ENCODE measurements around the gene RCSD1.

The RCSD1 gene

DNA sequence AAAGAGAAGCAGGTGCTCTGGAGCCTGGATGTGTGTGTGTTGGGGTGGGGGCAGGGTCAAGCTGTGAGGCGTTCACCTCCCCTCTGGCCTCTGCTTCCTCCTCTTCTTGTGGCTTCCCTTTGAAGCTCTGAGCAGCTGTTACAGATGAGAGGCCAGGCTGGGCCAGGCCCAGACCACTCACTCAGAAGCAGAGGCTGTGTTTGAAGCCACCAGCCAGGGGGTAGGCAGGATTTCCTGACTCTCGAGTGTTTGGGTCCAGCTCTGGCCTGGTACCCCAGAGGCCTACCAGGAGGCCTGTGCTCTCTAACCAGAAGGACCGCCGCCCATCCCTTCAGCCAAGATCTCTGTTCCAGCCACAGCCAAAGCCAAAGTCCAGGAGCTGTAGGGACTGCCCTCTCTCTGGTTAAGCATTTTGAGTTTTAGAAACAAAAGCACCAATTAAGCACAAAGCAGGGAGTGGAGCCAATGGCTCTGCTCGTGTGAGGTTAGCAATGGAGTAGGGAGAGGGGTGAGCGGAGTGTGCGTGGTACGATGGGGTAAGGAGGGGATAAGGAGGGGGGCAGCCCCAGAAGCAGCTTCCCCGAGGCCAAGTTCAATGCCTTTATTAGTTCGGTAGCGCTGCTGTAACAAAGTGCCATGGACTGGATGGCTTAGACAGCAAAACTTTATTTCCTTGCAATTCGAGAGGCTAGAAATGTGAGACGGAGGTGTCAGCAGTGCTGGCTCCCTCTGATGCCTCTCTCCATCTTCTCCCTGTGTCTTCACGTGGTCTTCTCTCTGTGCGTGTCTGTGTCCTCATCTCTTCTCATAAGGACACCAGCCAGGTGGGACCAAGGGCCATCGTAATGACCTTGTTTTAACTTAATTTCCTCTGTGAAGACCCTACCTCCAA lies 20.5 kb downstream of the RCSD1 start:
- H2BK120ac ChIP-seq (ENCODE audit: low read depth, low read length) = no peak overlapping the region
- H3K14ac ChIP-seq (ENCODE audit: low read length in 2 of 2) = peak overlapping the region in 1 of 2 experiments; percentile 64
- peak overlapping the region in 1 of 2 experiments; percentile 53 for H3K18ac ChIP-seq (ENCODE audit: low read depth in 1 of 2, low read length in 2 of 2)
- H4K8ac ChIP-seq (ENCODE audit: low read length) = peak overlapping the region; percentile 36
- H3K36me3 ChIP-seq (ENCODE audit: control insufficient read depth in 1 of 2, insufficient read depth in 2 of 2, low read depth in 1 of 2, low read length in 2 of 2) = no peaks in the 10 kb centered on the region
- H3K4ac ChIP-seq (ENCODE audit: low read depth in 1 of 2, low read length in 2 of 2) = no peak overlapping the region
- no peak overlapping the region for H3K27ac ChIP-seq (ENCODE audit: low read length, poor library complexity, severe bottlenecking)
- no peak for DNase-seq
- H3K4me2 ChIP-seq (ENCODE audit: low read length, poor library complexity, severe bottlenecking) = no peak overlapping the region
- no peak overlapping the region for H3K9ac ChIP-seq (ENCODE audit: low read length)
- H4K91ac ChIP-seq (ENCODE audit: low read length) = no peak overlapping the region
- H3K27me3 ChIP-seq (ENCODE audit: control insufficient read depth in 1 of 2, insufficient read depth in 1 of 2, low read length in 2 of 2) = peaks cover 0 to 4% of the 10 kb centered on the region in 2 experiments
- H3K23ac ChIP-seq (ENCODE audit: low read length in 2 of 2) = no peak overlapping the region
- H2BK5ac ChIP-seq (ENCODE audit: low read depth, low read length, poor library complexity, severe bottlenecking) = no peak overlapping the region
- no peak overlapping the region for H2AK5ac ChIP-seq (ENCODE audit: low read length, severe bottlenecking)
- H3K9me3 ChIP-seq (ENCODE audit: control insufficient read depth, low read length) = no peaks in the 10 kb centered on the region
- H3K4me3 ChIP-seq (ENCODE audit: insufficient read depth in 1 of 2, low read depth in 1 of 2, low read length in 2 of 2) = no peak overlapping the region
- H2BK15ac ChIP-seq (ENCODE audit: low read depth, poor library complexity, severe bottlenecking) = no peak overlapping the region
- no peaks in the 10 kb centered on the region for H3K4me1 ChIP-seq (ENCODE audit: control insufficient read depth, insufficient read depth, low read depth, low read length)
- H3K79me1 ChIP-seq (replicated peaks; ENCODE audit: low read length, poor library complexity, severe bottlenecking) = no peaks in the 10 kb centered on the region
- 80% methylated on average over 15 of the region's 16 CpGs for WGBS
- H2AFZ ChIP-seq (ENCODE audit: low read depth, low read length) = no peak overlapping the region
- H2BK12ac ChIP-seq (ENCODE audit: low read length in 2 of 2) = no peak overlapping the region

DNA sequence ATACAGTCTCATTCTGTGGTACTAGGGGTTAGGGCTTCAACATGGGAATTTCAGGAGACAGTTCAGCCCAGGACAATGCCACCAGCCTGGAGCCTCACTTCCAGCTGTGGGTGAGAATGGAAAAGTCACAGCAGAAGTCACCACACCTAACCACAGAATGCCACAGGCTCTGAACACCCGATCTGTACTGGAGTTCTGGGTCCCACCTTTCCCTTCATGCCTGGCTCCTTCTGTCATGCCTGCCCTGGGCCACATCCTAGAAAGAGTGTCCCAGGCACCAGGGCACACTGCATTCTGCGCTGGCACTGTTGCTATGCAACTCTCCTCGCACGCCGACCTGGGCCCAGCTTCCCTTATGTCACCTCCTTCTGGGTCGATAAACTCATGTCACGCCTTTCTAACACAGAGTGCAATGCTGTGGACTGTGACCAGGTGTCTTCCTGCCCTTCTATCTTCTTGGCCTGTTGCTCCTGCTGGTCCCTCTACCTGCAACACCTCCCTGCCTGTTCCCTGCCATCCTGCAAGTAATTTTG lies 21.2 kb downstream of the RCSD1 start:
- H3K36me3 ChIP-seq (ENCODE audit: control insufficient read depth in 1 of 2, insufficient read depth in 2 of 2, low read depth in 1 of 2, low read length in 2 of 2) = no peaks in the 10 kb centered on the region
- H4K91ac ChIP-seq (ENCODE audit: low read length) = peak overlapping the region; percentile 53
- peak overlapping the region in 1 of 2 experiments; percentile 5 for H3K18ac ChIP-seq (ENCODE audit: low read depth in 1 of 2, low read length in 2 of 2)
- H2BK120ac ChIP-seq (ENCODE audit: low read depth, low read length) = no peak overlapping the region
- H2AK5ac ChIP-seq (ENCODE audit: low read length, severe bottlenecking) = no peak overlapping the region
- 98% methylated on average over 7 of the region's 7 CpGs for WGBS
- peaks cover 0 to 4% of the 10 kb centered on the region in 2 experiments for H3K27me3 ChIP-seq (ENCODE audit: control insufficient read depth in 1 of 2, insufficient read depth in 1 of 2, low read length in 2 of 2)
- H3K4me1 ChIP-seq (ENCODE audit: control insufficient read depth, insufficient read depth, low read depth, low read length) = no peaks in the 10 kb centered on the region
- H4K8ac ChIP-seq (ENCODE audit: low read length) = no peak overlapping the region
- H3K4ac ChIP-seq (ENCODE audit: low read depth in 1 of 2, low read length in 2 of 2) = no peak overlapping the region
- no peak overlapping the region for H3K27ac ChIP-seq (ENCODE audit: low read length, poor library complexity, severe bottlenecking)
- no peak overlapping the region for H2BK15ac ChIP-seq (ENCODE audit: low read depth, poor library complexity, severe bottlenecking)
- DNase-seq = no peak
- H3K79me1 ChIP-seq (replicated peaks; ENCODE audit: low read length, poor library complexity, severe bottlenecking) = no peaks in the 10 kb centered on the region
- H3K9ac ChIP-seq (ENCODE audit: low read length) = no peak overlapping the region
- peak overlapping the region in 1 of 2 experiments; percentile 44 for H3K14ac ChIP-seq (ENCODE audit: low read length in 2 of 2)
- H2AFZ ChIP-seq (ENCODE audit: low read depth, low read length) = no peak overlapping the region
- H2BK12ac ChIP-seq (ENCODE audit: low read length in 2 of 2) = peak overlapping the region; percentile 18 to 47
- H3K4me2 ChIP-seq (ENCODE audit: low read length, poor library complexity, severe bottlenecking) = no peak overlapping the region
- no peak overlapping the region for H3K23ac ChIP-seq (ENCODE audit: low read length in 2 of 2)
- H2BK5ac ChIP-seq (ENCODE audit: low read depth, low read length, poor library complexity, severe bottlenecking) = no peak overlapping the region
- H3K9me3 ChIP-seq (ENCODE audit: control insufficient read depth, low read length) = no peaks in the 10 kb centered on the region
- no peak overlapping the region for H3K4me3 ChIP-seq (ENCODE audit: insufficient read depth in 1 of 2, low read depth in 1 of 2, low read length in 2 of 2)

DNA sequence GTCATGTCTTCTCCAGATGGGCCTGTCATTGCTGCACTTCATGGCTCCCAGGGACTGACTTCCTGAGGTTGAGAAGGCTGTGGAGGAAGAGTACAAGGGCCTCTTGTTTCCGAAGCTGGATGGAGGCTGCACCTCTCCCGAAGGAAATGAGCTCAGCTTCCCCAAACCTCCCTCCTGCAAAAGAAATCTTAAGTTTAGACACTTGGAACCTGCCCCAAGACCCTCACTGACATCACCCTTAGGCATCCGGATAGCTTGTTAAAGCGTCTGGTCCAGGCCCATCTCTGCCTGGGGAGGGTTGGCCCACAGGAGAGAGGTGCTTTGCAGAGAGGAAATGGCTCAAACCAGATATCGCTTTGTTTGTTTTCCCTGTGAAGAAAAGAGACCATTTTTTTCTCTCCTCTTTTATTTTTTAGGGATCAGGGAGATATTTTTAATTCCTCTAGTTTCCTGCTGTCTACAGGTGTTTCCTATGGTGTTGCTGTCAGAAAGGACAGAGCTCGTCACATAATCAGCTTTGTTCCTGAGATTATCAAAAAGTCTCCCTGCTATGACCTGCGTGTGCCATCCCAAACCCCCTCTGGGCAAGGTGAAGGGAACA lies 25.0 kb downstream of the RCSD1 start:
- H4K8ac ChIP-seq (ENCODE audit: low read length) = no peak overlapping the region
- H3K9ac ChIP-seq (ENCODE audit: low read length) = no peak overlapping the region
- H3K4ac ChIP-seq (ENCODE audit: low read depth in 1 of 2, low read length in 2 of 2) = no peak overlapping the region
- no peak overlapping the region for H3K4me3 ChIP-seq (ENCODE audit: insufficient read depth in 1 of 2, low read depth in 1 of 2, low read length in 2 of 2)
- no peak overlapping the region for H3K27ac ChIP-seq (ENCODE audit: low read length, poor library complexity, severe bottlenecking)
- H2BK120ac ChIP-seq (ENCODE audit: low read depth, low read length) = no peak overlapping the region
- no peak overlapping the region for H2AK5ac ChIP-seq (ENCODE audit: low read length, severe bottlenecking)
- no peak overlapping the region for H2BK12ac ChIP-seq (ENCODE audit: low read length in 2 of 2)
- H2BK15ac ChIP-seq (ENCODE audit: low read depth, poor library complexity, severe bottlenecking) = no peak overlapping the region
- H3K4me1 ChIP-seq (ENCODE audit: control insufficient read depth, insufficient read depth, low read depth, low read length) = no peaks in the 10 kb centered on the region
- peaks cover 0 to 4% of the 10 kb centered on the region in 2 experiments for H3K27me3 ChIP-seq (ENCODE audit: control insufficient read depth in 1 of 2, insufficient read depth in 1 of 2, low read length in 2 of 2)
- H3K23ac ChIP-seq (ENCODE audit: low read length in 2 of 2) = peak overlapping the region in 1 of 2 experiments; percentile 49
- H2AFZ ChIP-seq (ENCODE audit: low read depth, low read length) = no peak overlapping the region
- no peak for DNase-seq
- no peaks in the 10 kb centered on the region for H3K36me3 ChIP-seq (ENCODE audit: control insufficient read depth in 1 of 2, insufficient read depth in 2 of 2, low read depth in 1 of 2, low read length in 2 of 2)
- H2BK5ac ChIP-seq (ENCODE audit: low read depth, low read length, poor library complexity, severe bottlenecking) = no peak overlapping the region
- H3K9me3 ChIP-seq (ENCODE audit: control insufficient read depth, low read length) = no peaks in the 10 kb centered on the region
- H4K91ac ChIP-seq (ENCODE audit: low read length) = no peak overlapping the region
- no peak overlapping the region for H3K4me2 ChIP-seq (ENCODE audit: low read length, poor library complexity, severe bottlenecking)
- 77% methylated on average over 3 of the region's 7 CpGs for WGBS
- no peak overlapping the region for H3K18ac ChIP-seq (ENCODE audit: low read depth in 1 of 2, low read length in 2 of 2)
- H3K79me1 ChIP-seq (replicated peaks; ENCODE audit: low read length, poor library complexity, severe bottlenecking) = no peaks in the 10 kb centered on the region
- H3K14ac ChIP-seq (ENCODE audit: low read length in 2 of 2) = no peak overlapping the region

DNA sequence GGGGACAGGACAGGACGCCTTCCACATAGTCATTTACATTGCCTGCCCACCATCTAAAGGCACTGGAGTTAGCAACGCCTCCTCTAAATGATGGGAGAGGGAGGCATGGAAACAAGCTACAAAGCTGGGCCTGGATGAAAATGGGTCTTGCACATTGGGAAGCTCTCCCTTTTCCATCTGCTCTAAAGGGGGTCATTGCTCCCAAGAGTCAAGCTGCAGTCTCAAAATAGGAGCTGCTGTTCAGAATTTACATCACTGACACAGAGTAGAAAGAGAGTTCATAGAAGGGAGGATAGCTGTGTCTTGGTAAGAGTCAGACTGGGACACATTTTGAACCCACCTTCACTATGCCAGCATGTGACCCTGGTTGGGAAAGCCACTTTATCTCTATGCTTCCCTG lies 26.6 kb downstream of the RCSD1 start:
- Histone ChIP-seq H2BK15ac (ENCODE audit: low read depth, poor library complexity, severe bottlenecking) (no peak overlapping the region), H3K18ac (ENCODE audit: low read depth in 1 of 2, low read length in 2 of 2) (no peak overlapping the region), H3K4me2 (ENCODE audit: low read length, poor library complexity, severe bottlenecking) (no peak overlapping the region), H3K4me1 (ENCODE audit: control insufficient read depth, insufficient read depth, low read depth, low read length) (peaks cover 2% of the 10 kb centered on the region), H4K91ac (ENCODE audit: low read length) (no peak overlapping the region), H3K27me3 (ENCODE audit: control insufficient read depth in 1 of 2, insufficient read depth in 1 of 2, low read length in 2 of 2) (peaks cover 0 to 4% of the 10 kb centered on the region in 2 experiments), H3K36me3 (ENCODE audit: control insufficient read depth in 1 of 2, insufficient read depth in 2 of 2, low read depth in 1 of 2, low read length in 2 of 2) (no peaks in the 10 kb centered on the region), H2AFZ (ENCODE audit: low read depth, low read length) (no peak overlapping the region), H3K27ac (ENCODE audit: low read length, poor library complexity, severe bottlenecking) (no peak overlapping the region), H3K9me3 (ENCODE audit: control insufficient read depth, low read length) (no peaks in the 10 kb centered on the region), H3K9ac (ENCODE audit: low read length) (no peak overlapping the region), H2AK5ac (ENCODE audit: low read length, severe bottlenecking) (no peak overlapping the region), H3K14ac (ENCODE audit: low read length in 2 of 2) (no peak overlapping the region), H2BK120ac (ENCODE audit: low read depth, low read length) (no peak overlapping the region), H4K8ac (ENCODE audit: low read length) (no peak overlapping the region), H2BK5ac (ENCODE audit: low read depth, low read length, poor library complexity, severe bottlenecking) (no peak overlapping the region), H3K23ac (ENCODE audit: low read length in 2 of 2) (no peak overlapping the region), H3K4ac (ENCODE audit: low read depth in 1 of 2, low read length in 2 of 2) (no peak overlapping the region), H3K79me1 (replicated peaks; ENCODE audit: low read length, poor library complexity, severe bottlenecking) (no peaks in the 10 kb centered on the region), H3K4me3 (ENCODE audit: insufficient read depth in 1 of 2, low read depth in 1 of 2, low read length in 2 of 2) (no peak overlapping the region), H2BK12ac (ENCODE audit: low read length in 2 of 2) (no peak overlapping the region)
- DNase-seq = no peak
- WGBS = 100% methylated on average over 1 of the region's 2 CpGs

Measured in mesenchymal stem cell (in vitro differentiated cells and primary cell).